Endothelial cell of umbilical vein (primary cell): ENCODE measurements around the gene PPFIBP2. TPM values are rescaled to one million over a fixed set of nuclear protein-coding genes. Genes with fewer than 3 reads are reported as not detected.

Experiments used
- BruUV-seq: library from RNA; stranded (reverse); fragments of 400-500 nt; replicated peaks from 2 replicates; lab custom pipeline; 2021; lab: Mats Ljungman, UMichigan
- CTCF ChIA-PET: fragments of 300-600, 350-600 bp; sonication (Branson Sonifier 250); formaldehyde crosslinking; loops from one replicate; lab custom pipeline; 2021; ENCODE audit warnings: antibody characterized with exemption, inconsistent platforms; lab: Charles Lee
- POLR2A ChIA-PET: fragments of 300-600, 350-600 bp; sonication (Branson Sonifier 250); formaldehyde crosslinking; loops from one replicate; lab custom pipeline; 2021; ENCODE audit warnings: antibody characterized with exemption, inconsistent platforms; lab: Charles Lee
- DNase-seq: peaks from one replicate; pipeline ENCODE4 v3.0.0-alpha.2; 2011; ENCODE audit warnings: low read depth, low spot score
- FAIRE-seq: peaks from 2 replicates; lab custom pipeline; 2011; peaks lifted over from hg19 to GRCh38; lab: Jason Lieb, UNC
- H2AFZ ChIP-seq: 2 replicates; pipeline ENCODE4 v1.6.0; 2012; ENCODE audit warnings: low read depth, low read length, control low read depth, inconsistent platforms
- H3K27ac ChIP-seq: 2 replicates; pipeline ENCODE4 v1.5.1; 2011; ENCODE audit warnings: low read depth, mild to moderate bottlenecking, control low read depth, low read length, moderate library complexity; ENCODE audit not compliant: insufficient read depth
- H3K27me3 ChIP-seq, 2 experiments: 2 replicates each; pipeline versions ENCODE4 v1.6.0 to v1.6.1; 2011; ENCODE audit warnings: low read length in 2 of 2, mixed read lengths in 1 of 2; ENCODE audit not compliant: control insufficient read depth in 2 of 2, insufficient read depth in 2 of 2
- H3K36me3 ChIP-seq, 2 experiments: 2 replicates in 1 of 2; 3 replicates in 1 of 2; pipeline ENCODE4 v1.5.1; 2011; ENCODE audit warnings: low read length in 2 of 2, mild to moderate bottlenecking in 1 of 2, moderate library complexity in 1 of 2; ENCODE audit not compliant: control insufficient read depth in 2 of 2, insufficient read depth in 2 of 2; ENCODE audit errors: extremely low read depth in 1 of 2
- H3K4me1 ChIP-seq: 3 replicates; pipeline ENCODE4 v1.5.1; 2011; ENCODE audit warnings: mild to moderate bottlenecking, low read length; ENCODE audit not compliant: control insufficient read depth, insufficient read depth; ENCODE audit errors: extremely low read depth
- H3K4me2 ChIP-seq: 2 replicates; pipeline ENCODE4 v1.6.1; 2011; ENCODE audit warnings: low read length, control low read depth, mixed read lengths; ENCODE audit not compliant: insufficient read depth
- H3K4me3 ChIP-seq, 3 experiments: fragments of 200-600 bp in 1 of 3; sonication (generic), shearing (Covaris generic) in 1 of 3; replicated peaks in 1 of 3; 2 replicates each; pipeline ENCODE4 v1.5.1; 2011 to 2016; ENCODE audit warnings: control low read depth in 3 of 3, low read length in 3 of 3, mild to moderate bottlenecking in 2 of 3, inconsistent platforms in 1 of 3, low read depth in 1 of 3, moderate library complexity in 1 of 3; ENCODE audit not compliant: insufficient read depth in 1 of 3
- H3K79me2 ChIP-seq: 2 replicates; pipeline ENCODE4 v1.6.0; 2012; ENCODE audit warnings: low read length, inconsistent platforms; ENCODE audit not compliant: control insufficient read depth, insufficient read depth
- H3K9ac ChIP-seq: replicated peaks from 2 replicates; pipeline ENCODE3; 2011; ENCODE audit warnings: low read length, control low read depth; ENCODE audit not compliant: insufficient read depth; ENCODE audit errors: extremely low read depth
- H3K9me1 ChIP-seq: replicated peaks from 3 replicates; pipeline ENCODE4 v1.6.0; 2011; ENCODE audit warnings: mild to moderate bottlenecking, low read length; ENCODE audit not compliant: control insufficient read depth, insufficient read depth; ENCODE audit errors: extremely low read depth
- H3K9me3 ChIP-seq: replicated peaks from 2 replicates; pipeline ENCODE4 v1.5.1; 2012; ENCODE audit warnings: low read length, inconsistent platforms; ENCODE audit not compliant: control insufficient read depth, insufficient read depth
- H4K20me1 ChIP-seq: replicated peaks from 2 replicates; pipeline ENCODE3; 2011; ENCODE audit warnings: mild to moderate bottlenecking, low read length; ENCODE audit not compliant: control insufficient read depth, insufficient read depth; ENCODE audit errors: extremely low read depth
- CTCF ChIP-seq, 2 donors: IDR thresholded peaks; 1 replicate in 1 of 2; 2 replicates in 1 of 2; pipeline ENCODE4 v1.5.1; 2011; ENCODE audit warnings: low read length in 2 of 2, mild to moderate bottlenecking in 2 of 2, moderate library complexity in 2 of 2, control low read depth in 1 of 2, inconsistent platforms in 1 of 2, low read depth in 1 of 2; ENCODE audit not compliant: insufficient read depth in 1 of 2; ENCODE audit errors: extremely low read depth in 1 of 2
- EZH2 ChIP-seq: IDR thresholded peaks from 2 replicates; pipeline ENCODE4 v1.6.1; 2012; ENCODE audit warnings: borderline replicate concordance, low read depth, mild to moderate bottlenecking, moderate library complexity, low read length, inconsistent platforms; ENCODE audit not compliant: severe bottlenecking
- FOS ChIP-seq: IDR thresholded peaks from 2 replicates; pipeline ENCODE4 v1.6.1; 2011; ENCODE audit warnings: mild to moderate bottlenecking, low read length, moderate library complexity, borderline replicate concordance; ENCODE audit not compliant: insufficient read depth
- GATA2 ChIP-seq: IDR thresholded peaks from 2 replicates; pipeline ENCODE4 v1.7.0; 2011; ENCODE audit warnings: low read depth, mild to moderate bottlenecking, moderate library complexity, mixed read lengths, low read length; ENCODE audit not compliant: insufficient read length, insufficient read depth
- POLR2A ChIP-seq: IDR thresholded peaks from 2 replicates; pipeline ENCODE4 v1.6.1; 2012; ENCODE audit warnings: low read depth, mild to moderate bottlenecking, control low read depth, low read length
- POLR2AphosphoS5 ChIP-seq: IDR thresholded peaks from 2 replicates; pipeline ENCODE4 v1.6.1; 2012; ENCODE audit warnings: low read depth, mild to moderate bottlenecking, control low read depth, low read length, moderate library complexity; ENCODE audit not compliant: insufficient read depth
- dilution Hi-C: fragments of 300-500 bp; cut with MboI; formaldehyde crosslinking; loops from one replicate; pipeline ENCODE4 v1.15.0; 2019; ENCODE audit warnings: low sequenced_read_pairs; ENCODE audit not compliant: extremely low pct_ligation_motif_present
- intact Hi-C: fragments of 100-400 bp; cut with micrococcal nuclease; formaldehyde crosslinking; loops from one replicate; pipeline ENCODE4 v1.10.0; 2022
- polyA plus RNA-seq, 4 experiments: library from polyadenylated mRNA; depleted of rRNA in 3 of 4; stranded (reverse) in 3 of 4; unstranded in 1 of 4; fragments of >200 nt; gene quantifications; 2 replicates each; pipeline versions ENCODE4 v1.2.1 to v1.2.3, GENCODE V29; 2011 to 2012; ENCODE audit warnings: missing spikeins in 1 of 4
- total RNA-seq: library from RNA; stranded (reverse); gene quantifications from 2 replicates; pipeline ENCODE4 v1.2.3, GENCODE V29; 2021
- TF ChIP-seq, protein P1 (sequence below): IDR thresholded peaks from 2 replicates; pipeline ENCODE4 v1.6.1; 2011; ENCODE audit not compliant: insufficient read depth, insufficient read length

The PPFIBP2 gene
- total and polyA plus RNA-seq, 2 donors (not counting 3 experiments of a cell fraction or from before 2014, with no cell fraction given) = 1.3 to 4.0 TPM

GRCh38 chr11:7488681-7489080 lies 25.1 kb upstream of the PPFIBP2 start:
- no peak overlapping the region for H3K4me2 ChIP-seq
- POLR2A ChIA-PET = no interaction called here
- no peak overlapping the region for H3K27ac ChIP-seq
- no peaks in the 10 kb centered on the region for H4K20me1 ChIP-seq
- DNase-seq (no peak), FAIRE-seq (no peak)
- H3K36me3 ChIP-seq = no peaks in the 10 kb centered on the region
- H3K9me3 ChIP-seq = no peaks in the 10 kb centered on the region
- TF ChIP-seq GATA2 (no peak), CTCF (IDR thresholded peaks at IDR 0.05; ENCODE audit: extremely low read depth in 1 of 2, insufficient read depth in 1 of 2, low read depth in 1 of 2, low read length in 2 of 2) (no peak), POLR2AphosphoS5 (no peak), EZH2 (no peak)
- TF ChIP-seq, protein P1, sequence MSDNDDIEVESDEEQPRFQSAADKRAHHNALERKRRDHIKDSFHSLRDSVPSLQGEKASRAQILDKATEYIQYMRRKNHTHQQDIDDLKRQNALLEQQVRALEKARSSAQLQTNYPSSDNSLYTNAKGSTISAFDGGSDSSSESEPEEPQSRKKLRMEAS = no peak
- no peak overlapping the region for H3K9ac ChIP-seq
- H3K4me1 ChIP-seq = no peaks in the 10 kb centered on the region
- no TSS peak for BruUV-seq
- no peak overlapping the region for H3K4me3 ChIP-seq
- H2AFZ ChIP-seq = no peak overlapping the region
- no peaks in the 10 kb centered on the region for H3K9me1 ChIP-seq
- H3K27me3 ChIP-seq = peaks cover 0 to 2% of the 10 kb centered on the region in 2 experiments
- H3K79me2 ChIP-seq = no peaks in the 10 kb centered on the region
- CTCF ChIA-PET = no interaction called here
- dilution Hi-C loops = no loop called here
- intact Hi-C loops = no loop called here

DNA sequence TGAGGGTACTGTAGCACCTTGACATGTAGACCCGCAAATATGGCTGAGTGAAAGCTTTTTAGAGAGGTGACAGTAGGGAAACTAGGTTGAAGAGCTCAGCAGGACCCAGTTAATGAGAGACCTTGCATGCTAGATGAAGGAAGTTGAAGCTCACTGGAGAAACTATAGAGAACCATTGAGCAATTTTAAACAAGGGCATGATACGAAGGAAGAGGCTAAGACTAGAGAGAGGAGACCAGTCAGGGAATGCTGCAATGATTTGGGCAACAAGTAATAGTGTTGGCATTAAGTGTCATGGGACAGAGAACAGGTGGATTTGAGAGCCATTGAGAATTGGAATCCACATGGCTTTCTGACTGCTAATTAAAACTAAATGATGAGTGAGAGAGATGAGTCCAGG lies 24.4 kb upstream of the PPFIBP2 start:
- DNase-seq (no peak), FAIRE-seq (no peak)
- ChIA-PET CTCF (no interaction called here), POLR2A (no interaction called here)
- no peaks in the 10 kb centered on the region for H3K4me1 ChIP-seq
- TF ChIP-seq POLR2A (no peak), EZH2 (no peak), FOS (no peak), GATA2 (no peak), CTCF (IDR thresholded peaks at IDR 0.05; ENCODE audit: extremely low read depth in 1 of 2, insufficient read depth in 1 of 2, low read depth in 1 of 2, low read length in 2 of 2) (no peak)
- no peak overlapping the region for H2AFZ ChIP-seq
- no peaks in the 10 kb centered on the region for H3K36me3 ChIP-seq
- no peaks in the 10 kb centered on the region for H3K79me2 ChIP-seq
- no peak overlapping the region for H3K27ac ChIP-seq
- H3K4me3 ChIP-seq = no peak overlapping the region
- no peaks in the 10 kb centered on the region for H3K9me1 ChIP-seq
- no TSS peak for BruUV-seq
- H3K9ac ChIP-seq = no peak overlapping the region
- dilution Hi-C loops (no loop called here), intact Hi-C loops (no loop called here)
- H4K20me1 ChIP-seq = no peaks in the 10 kb centered on the region
- no peaks in the 10 kb centered on the region for H3K9me3 ChIP-seq
- no peaks in the 10 kb centered on the region for H3K27me3 ChIP-seq
- H3K4me2 ChIP-seq = no peak overlapping the region
